Panc1 (cell line): ENCODE measurements around the gene PKD1L1.

Experiments
- POLR2AphosphoS5 ChIP-seq: IDR thresholded peaks from 2 replicates; pipeline ENCODE4 v1.6.1; 2012; ENCODE audit warnings: mild to moderate bottlenecking, low read depth, low read length, moderate library complexity
- TF ChIP-seq, protein P1 (sequence below), 2 experiments: IDR thresholded peaks; 2 replicates each; pipeline ENCODE4 v1.6.1; 2011 to 2012; ENCODE audit warnings: low read depth in 2 of 2, control low read depth in 1 of 2, low read length in 1 of 2, mild to moderate bottlenecking in 1 of 2, moderate library complexity in 1 of 2; ENCODE audit not compliant: insufficient read depth in 1 of 2

DNA sequence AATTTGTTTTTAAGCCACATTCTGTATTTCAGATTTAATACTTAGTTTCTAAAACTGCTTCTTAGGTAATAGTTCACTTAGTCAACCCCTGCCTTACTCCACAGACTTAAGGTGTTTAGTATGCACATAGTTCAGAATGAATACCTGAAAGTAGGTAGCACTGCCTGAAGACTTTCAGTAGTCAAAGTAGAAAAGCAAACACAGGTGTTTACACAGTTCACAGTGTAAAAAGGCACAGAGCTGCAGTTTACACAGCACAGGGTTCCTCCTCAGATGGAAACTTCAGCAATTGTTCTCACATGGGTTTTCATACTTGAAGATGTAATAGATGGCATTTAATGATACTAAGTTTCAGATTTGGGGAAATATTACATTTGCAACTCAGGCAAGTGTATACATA, 3.1 kb upstream of the PKD1L1 start:
- TF ChIP-seq POLR2AphosphoS5 = no peak
- TF ChIP-seq, protein P1, sequence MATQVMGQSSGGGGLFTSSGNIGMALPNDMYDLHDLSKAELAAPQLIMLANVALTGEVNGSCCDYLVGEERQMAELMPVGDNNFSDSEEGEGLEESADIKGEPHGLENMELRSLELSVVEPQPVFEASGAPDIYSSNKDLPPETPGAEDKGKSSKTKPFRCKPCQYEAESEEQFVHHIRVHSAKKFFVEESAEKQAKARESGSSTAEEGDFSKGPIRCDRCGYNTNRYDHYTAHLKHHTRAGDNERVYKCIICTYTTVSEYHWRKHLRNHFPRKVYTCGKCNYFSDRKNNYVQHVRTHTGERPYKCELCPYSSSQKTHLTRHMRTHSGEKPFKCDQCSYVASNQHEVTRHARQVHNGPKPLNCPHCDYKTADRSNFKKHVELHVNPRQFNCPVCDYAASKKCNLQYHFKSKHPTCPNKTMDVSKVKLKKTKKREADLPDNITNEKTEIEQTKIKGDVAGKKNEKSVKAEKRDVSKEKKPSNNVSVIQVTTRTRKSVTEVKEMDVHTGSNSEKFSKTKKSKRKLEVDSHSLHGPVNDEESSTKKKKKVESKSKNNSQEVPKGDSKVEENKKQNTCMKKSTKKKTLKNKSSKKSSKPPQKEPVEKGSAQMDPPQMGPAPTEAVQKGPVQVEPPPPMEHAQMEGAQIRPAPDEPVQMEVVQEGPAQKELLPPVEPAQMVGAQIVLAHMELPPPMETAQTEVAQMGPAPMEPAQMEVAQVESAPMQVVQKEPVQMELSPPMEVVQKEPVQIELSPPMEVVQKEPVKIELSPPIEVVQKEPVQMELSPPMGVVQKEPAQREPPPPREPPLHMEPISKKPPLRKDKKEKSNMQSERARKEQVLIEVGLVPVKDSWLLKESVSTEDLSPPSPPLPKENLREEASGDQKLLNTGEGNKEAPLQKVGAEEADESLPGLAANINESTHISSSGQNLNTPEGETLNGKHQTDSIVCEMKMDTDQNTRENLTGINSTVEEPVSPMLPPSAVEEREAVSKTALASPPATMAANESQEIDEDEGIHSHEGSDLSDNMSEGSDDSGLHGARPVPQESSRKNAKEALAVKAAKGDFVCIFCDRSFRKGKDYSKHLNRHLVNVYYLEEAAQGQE (IDR thresholded peaks at IDR 0.05; ENCODE audit: insufficient read depth in 1 of 2, low read depth in 2 of 2, low read length in 1 of 2) = no peak
